HCT116 (cell line): Measurements from ENCODE around the gene MYO16. TPM values are rescaled to one million over a fixed set of nuclear protein-coding genes. Genes with fewer than 3 reads are reported as not detected.
A peak's percentile ranks its signal among the peaks of the same experiment; 100 is the strongest.

Experiments
- ATAC-seq: fragments of 200-7000 bp; cut with Tn5 transposase; 2 replicates; pipeline ENCODE4 v1.9.1; 2020; ENCODE audit warnings: mild to moderate bottlenecking, moderate library complexity
- BruUV-seq: library from RNA; stranded (reverse); fragments of 400-500 nt; replicated peaks from 2 replicates; lab custom pipeline; 2021; lab: Mats Ljungman, UMichigan
- CTCF ChIA-PET: fragments of 300-600 bp; sonication (Branson Sonifier 250); formaldehyde crosslinking; loops from one replicate; lab custom pipeline; 2021; ENCODE audit warnings: antibody characterized with exemption; lab: Charles Lee
- POLR2A ChIA-PET: fragments of 300-600, 350-600 bp; sonication (Branson Sonifier 250); formaldehyde crosslinking; loops from one replicate; lab custom pipeline; 2021; ENCODE audit warnings: antibody characterized with exemption; lab: Charles Lee
- RAD21 ChIA-PET, 2 experiments: fragments of 300-600 bp; sonication (Branson Sonifier 250); formaldehyde crosslinking; loops; one replicate each; lab custom pipeline; 2023; ENCODE audit warnings: low total read pairs in 2 of 2; ENCODE audit not compliant: uncharacterized antibody in 2 of 2, unreplicated experiment in 2 of 2, low non-redundant PET in 1 of 2; lab: Charles Lee
- DNase-seq: peaks from one replicate; pipeline ENCODE4 v3.0.0-alpha.2; 2010; ENCODE audit warnings: low read depth, low spot score
- H2AFZ ChIP-seq: fragments of 200-600 bp; shearing (Covaris generic), sonication (generic); 2 replicates; pipeline ENCODE4 v1.6.1; 2017; ENCODE audit warnings: low read depth, mixed run types, mixed read lengths, antibody characterized with exemption, low read length; ENCODE audit not compliant: poor library complexity, severe bottlenecking
- H3K27ac ChIP-seq: 2 replicates; pipeline ENCODE4 v1.5.1; 2012; ENCODE audit warnings: low read depth, low read length
- H3K27me3 ChIP-seq: fragments of 200-600 bp; sonication (generic); 2 replicates; pipeline ENCODE4 v1.6.1; 2016; ENCODE audit warnings: mixed run types, low read length, mixed read lengths; ENCODE audit not compliant: insufficient read depth
- H3K36me3 ChIP-seq, 2 experiments: fragments of 200-500 bp in 1 of 2; fragments of 200-600 bp in 1 of 2; sonication (Bioruptor generic) in 1 of 2; sonication (generic) in 1 of 2; 2 replicates each; pipeline versions ENCODE4 v1.5.1 to v1.6.1; 2014 to 2016; ENCODE audit warnings: low read length in 2 of 2, inconsistent platforms in 1 of 2, mixed read lengths in 1 of 2, mixed run types in 1 of 2; ENCODE audit not compliant: insufficient read depth in 2 of 2, control insufficient read depth in 1 of 2
- H3K4me1 ChIP-seq, 2 experiments: fragments of 200-600 bp in 1 of 2; sonication (generic) in 1 of 2; 2 replicates each; pipeline versions ENCODE4 v1.5.1 to v1.6.1; 2012 to 2017; ENCODE audit warnings: low read length in 2 of 2, inconsistent platforms in 1 of 2, mild to moderate bottlenecking in 1 of 2, mixed read lengths in 1 of 2, mixed run types in 1 of 2, moderate library complexity in 1 of 2; ENCODE audit not compliant: insufficient read depth in 2 of 2, control insufficient read depth in 1 of 2
- H3K4me2 ChIP-seq: fragments of 200-600 bp; sonication (generic); 2 replicates; pipeline ENCODE4 v1.6.1; 2017; ENCODE audit warnings: mixed run types, low read length, mixed read lengths
- H3K4me3 ChIP-seq, 2 experiments: fragments of 200-600 bp in 1 of 2; sonication (generic) in 1 of 2; replicated peaks in 1 of 2; 2 replicates each; pipeline ENCODE4 v1.5.1; 2011 to 2016; ENCODE audit warnings: low read length in 2 of 2, control low read depth in 1 of 2, low read depth in 1 of 2, mild to moderate bottlenecking in 1 of 2, mixed read lengths in 1 of 2, mixed run types in 1 of 2
- H3K79me2 ChIP-seq: fragments of 200-600 bp; sonication (generic); 2 replicates; pipeline ENCODE4 v1.6.1; 2017; ENCODE audit warnings: mild to moderate bottlenecking, mixed run types, low read length, moderate library complexity, mixed read lengths; ENCODE audit not compliant: insufficient read depth
- H3K9ac ChIP-seq: fragments of 200-600 bp; sonication (generic); 2 replicates; pipeline ENCODE4 v1.6.1; 2016; ENCODE audit warnings: low read length, mixed read lengths
- H3K9me2 ChIP-seq: fragments of 200-600 bp; sonication (generic), shearing (Covaris generic); 2 replicates; pipeline ENCODE4 v1.6.1; 2017; ENCODE audit warnings: mixed run types, mild to moderate bottlenecking, moderate library complexity; ENCODE audit not compliant: insufficient read depth
- H3K9me3 ChIP-seq, 2 experiments: fragments of 200-500 bp in 1 of 2; fragments of 200-600 bp in 1 of 2; sonication (Bioruptor generic) in 1 of 2; sonication (generic) in 1 of 2; 2 replicates each; pipeline ENCODE4 v1.6.1; 2014 to 2017; ENCODE audit warnings: low read length in 2 of 2, mixed read lengths in 2 of 2, inconsistent platforms in 1 of 2, low read depth in 1 of 2, mild to moderate bottlenecking in 1 of 2, mixed run types in 1 of 2, moderate library complexity in 1 of 2; ENCODE audit not compliant: control insufficient read depth in 1 of 2, insufficient read depth in 1 of 2
- H4K20me1 ChIP-seq: fragments of 200-600 bp; sonication (generic), shearing (Covaris generic); 2 replicates; pipeline ENCODE4 v1.6.1; 2017; ENCODE audit warnings: mixed run types, mild to moderate bottlenecking, moderate library complexity; ENCODE audit not compliant: insufficient read depth
- ATF3 ChIP-seq: IDR thresholded peaks from 2 replicates; pipeline ENCODE4 v1.6.1; 2012
- CEBPB ChIP-seq: IDR thresholded peaks from 2 replicates; pipeline ENCODE4 v1.6.1; 2012; ENCODE audit warnings: low read depth
- ELF1 ChIP-seq: IDR thresholded peaks from 2 replicates; pipeline ENCODE4 v1.6.1; 2012; ENCODE audit warnings: low read depth, borderline replicate concordance
- EZH2phosphoT487 ChIP-seq: fragments of 200-600 bp; IDR thresholded peaks from 2 replicates; pipeline ENCODE4 v1.6.1; 2018; ENCODE audit warnings: antibody characterized with exemption, borderline replicate concordance
- FOSL1 ChIP-seq: IDR thresholded peaks from 2 replicates; pipeline ENCODE4 v1.6.1; 2012; ENCODE audit warnings: low read depth
- SIN3A ChIP-seq: IDR thresholded peaks from 2 replicates; pipeline ENCODE4 v1.6.1; 2012; ENCODE audit warnings: low read depth
- TCF7L2 ChIP-seq: IDR thresholded peaks from 2 replicates; pipeline ENCODE4 v1.7.0; 2011; ENCODE audit warnings: borderline replicate concordance, inconsistent platforms; ENCODE audit not compliant: insufficient read depth, insufficient read length; ENCODE audit errors: extremely low read depth
- ZBTB33 ChIP-seq: IDR thresholded peaks from 2 replicates; pipeline ENCODE4 v1.6.1; 2011; ENCODE audit warnings: mild to moderate bottlenecking, low read length, moderate library complexity; ENCODE audit not compliant: insufficient replicate concordance; ENCODE audit errors: extremely low read depth
- ZFX ChIP-seq: fragments of 450-650 bp; IDR thresholded peaks from 2 replicates; pipeline ENCODE4 v1.6.1; 2017
- ZNF274 ChIP-seq: fragments of 200-500 bp; sonication (Bioruptor generic); IDR thresholded peaks from 2 replicates; pipeline ENCODE4 v1.6.1; 2014; ENCODE audit warnings: mild to moderate bottlenecking, low read depth, low read length, inconsistent platforms
- intact Hi-C: fragments of 100-400 bp; cut with micrococcal nuclease; formaldehyde crosslinking; loops from 2 replicates; pipeline ENCODE4 v1.10.0; 2022
- total RNA-seq: library from RNA; stranded (reverse); gene quantifications from one replicate; pipeline ENCODE4 v1.2.1, GENCODE V29; 2021; ENCODE audit not compliant: unreplicated experiment

The MYO16 gene
- total RNA-seq, 1 experiment from 2014 or later = 0.07 TPM

- H3K36me3 ChIP-seq = no peaks in the 10 kb centered on the region
- no peaks in the 10 kb centered on the region for H3K27me3 ChIP-seq
- no peak overlapping the region for H3K27ac ChIP-seq
- H3K9me3 ChIP-seq = no peaks in the 10 kb centered on the region
- no peak for DNase-seq
- no peak overlapping the region for H3K9ac ChIP-seq
- H3K79me2 ChIP-seq = no peaks in the 10 kb centered on the region
- RAD21 ChIA-PET = no interaction called here
- TF ChIP-seq ZFX (no peak), FOSL1 (no peak), EZH2phosphoT487 (no peak), ZNF274 (no peak), ZBTB33 (no peak), ELF1 (no peak), ATF3 (no peak), CEBPB (no peak), TCF7L2 (no peak), SIN3A (no peak)
- no TSS peak for BruUV-seq
- POLR2A ChIA-PET = no interaction called here
- intact Hi-C loops = no loop called here
- CTCF ChIA-PET = no interaction called here
- no peak overlapping the region for H3K4me3 ChIP-seq
- ATAC-seq = no peak
- H4K20me1 ChIP-seq = no peaks in the 10 kb centered on the region
- H3K4me1 ChIP-seq = peaks cover 16 to 47% of the 10 kb centered on the region in 2 experiments
- H3K9me2 ChIP-seq = no peaks in the 10 kb centered on the region
- H2AFZ ChIP-seq = peak overlapping the region; percentile 71
- peak overlapping the region; percentile 31 for H3K4me2 ChIP-seq
Observed at GRCh38 chr13:108780706-108781105, 151.3 kb downstream of the MYO16 start.
